ENCODE measurements around the gene STX7.

DNA sequence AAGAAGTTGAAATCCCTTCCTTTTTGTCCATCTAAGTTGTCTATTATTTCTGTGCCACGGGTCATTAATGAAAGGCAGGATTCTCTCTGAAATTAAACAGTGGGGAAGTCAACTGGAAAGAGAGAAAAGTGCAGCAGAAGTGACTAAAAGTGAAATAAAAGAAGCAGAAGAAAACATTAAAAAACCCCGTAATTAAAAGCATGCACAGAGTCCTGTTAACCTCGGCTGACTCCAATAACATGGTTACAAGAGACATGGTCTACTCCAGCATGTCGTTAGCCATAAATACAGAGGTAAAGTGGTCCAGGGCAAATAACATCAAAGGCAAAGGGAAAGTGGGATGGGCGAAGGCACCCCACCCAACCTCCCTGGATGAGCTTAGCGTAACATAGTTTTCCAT is 98.6 kb downstream of the STX7 start:
- TF ChIP-seq, protein P1, sequence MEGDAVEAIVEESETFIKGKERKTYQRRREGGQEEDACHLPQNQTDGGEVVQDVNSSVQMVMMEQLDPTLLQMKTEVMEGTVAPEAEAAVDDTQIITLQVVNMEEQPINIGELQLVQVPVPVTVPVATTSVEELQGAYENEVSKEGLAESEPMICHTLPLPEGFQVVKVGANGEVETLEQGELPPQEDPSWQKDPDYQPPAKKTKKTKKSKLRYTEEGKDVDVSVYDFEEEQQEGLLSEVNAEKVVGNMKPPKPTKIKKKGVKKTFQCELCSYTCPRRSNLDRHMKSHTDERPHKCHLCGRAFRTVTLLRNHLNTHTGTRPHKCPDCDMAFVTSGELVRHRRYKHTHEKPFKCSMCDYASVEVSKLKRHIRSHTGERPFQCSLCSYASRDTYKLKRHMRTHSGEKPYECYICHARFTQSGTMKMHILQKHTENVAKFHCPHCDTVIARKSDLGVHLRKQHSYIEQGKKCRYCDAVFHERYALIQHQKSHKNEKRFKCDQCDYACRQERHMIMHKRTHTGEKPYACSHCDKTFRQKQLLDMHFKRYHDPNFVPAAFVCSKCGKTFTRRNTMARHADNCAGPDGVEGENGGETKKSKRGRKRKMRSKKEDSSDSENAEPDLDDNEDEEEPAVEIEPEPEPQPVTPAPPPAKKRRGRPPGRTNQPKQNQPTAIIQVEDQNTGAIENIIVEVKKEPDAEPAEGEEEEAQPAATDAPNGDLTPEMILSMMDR (IDR thresholded peaks at IDR 0.05) = no peak
- TF ChIP-seq EZH2phosphoT487 (IDR thresholded peaks at IDR 0.05) (no peak), EZH2 (IDR thresholded peaks at IDR 0.05) (no peak)

Measured in neural progenitor cell (in vitro differentiated cells).